Panc1 (cell line): ENCODE results near the gene TMEM98. TPM values are rescaled to one million over a fixed set of nuclear protein-coding genes. Genes with fewer than 3 reads are reported as not detected.

Experiments
- ATAC-seq: fragments of 200-7000 bp; cut with Tn5 transposase; 2 replicates; pipeline ENCODE4 v1.9.1; 2020; ENCODE audit warnings: mild to moderate bottlenecking, moderate library complexity
- BruUV-seq: library from RNA; stranded (reverse); fragments of 400-500 nt; replicated peaks from 2 replicates; lab custom pipeline; 2021; lab: Mats Ljungman, UMichigan
- CTCF ChIA-PET: fragments of 300-600 bp; sonication (Branson Sonifier 250); formaldehyde crosslinking; loops from one replicate; lab custom pipeline; 2022; ENCODE audit warnings: antibody characterized with exemption; lab: Charles Lee
- POLR2A ChIA-PET: fragments of 300-600 bp; sonication (Branson Sonifier 250); formaldehyde crosslinking; loops from one replicate; lab custom pipeline; 2022; ENCODE audit warnings: antibody characterized with exemption; lab: Charles Lee
- DNase-seq: peaks from one replicate; pipeline ENCODE4 v3.0.0-alpha.2; 2010; ENCODE audit warnings: low read depth, low spot score
- H3K27ac ChIP-seq: 2 replicates; pipeline ENCODE4 v1.5.1; 2011; ENCODE audit warnings: mild to moderate bottlenecking, low read length, inconsistent platforms
- H3K27me3 ChIP-seq: fragments of 200-500 bp; sonication (Bioruptor generic); 2 replicates; pipeline ENCODE4 v1.6.0; 2014; ENCODE audit warnings: low read length, inconsistent platforms; ENCODE audit not compliant: control insufficient read depth, insufficient read depth
- H3K36me3 ChIP-seq: fragments of 200-500 bp; sonication (Bioruptor generic); 2 replicates; pipeline ENCODE4 v1.5.1; 2014; ENCODE audit warnings: inconsistent platforms, mild to moderate bottlenecking, low read length, moderate library complexity; ENCODE audit not compliant: control insufficient read depth, insufficient read depth
- H3K4me1 ChIP-seq: 2 replicates; pipeline ENCODE4 v1.5.1; 2011; ENCODE audit warnings: inconsistent platforms, mild to moderate bottlenecking, low read length, moderate library complexity; ENCODE audit not compliant: control insufficient read depth, insufficient read depth
- H3K4me3 ChIP-seq, 2 experiments: 2 replicates each; pipeline ENCODE4 v1.5.1; 2011 to 2012; ENCODE audit warnings: low read depth in 2 of 2, low read length in 2 of 2, mild to moderate bottlenecking in 2 of 2, inconsistent platforms in 1 of 2, moderate library complexity in 1 of 2
- H3K9me3 ChIP-seq: fragments of 200-500 bp; sonication (Bioruptor generic); 2 replicates; pipeline ENCODE4 v1.5.1; 2014; ENCODE audit warnings: low read depth, mild to moderate bottlenecking, inconsistent platforms, low read length, moderate library complexity; ENCODE audit not compliant: control insufficient read depth, insufficient read depth
- CTCF ChIP-seq: fragments of 450-650 bp; IDR thresholded peaks from 2 replicates; pipeline ENCODE4 v1.5.1; 2017; ENCODE audit warnings: mild to moderate bottlenecking
- POLR2AphosphoS5 ChIP-seq: IDR thresholded peaks from 2 replicates; pipeline ENCODE4 v1.6.1; 2012; ENCODE audit warnings: mild to moderate bottlenecking, low read depth, low read length, moderate library complexity
- REST ChIP-seq, 2 experiments: IDR thresholded peaks; 2 replicates each; pipeline ENCODE4 v1.6.1; 2011 to 2012; ENCODE audit warnings: low read depth in 2 of 2, control low read depth in 1 of 2, low read length in 1 of 2, mild to moderate bottlenecking in 1 of 2, moderate library complexity in 1 of 2; ENCODE audit not compliant: insufficient read depth in 1 of 2
- SIN3A ChIP-seq: IDR thresholded peaks from 2 replicates; pipeline ENCODE4 v1.6.1; 2012; ENCODE audit warnings: low read depth, mild to moderate bottlenecking, low read length, moderate library complexity, borderline replicate concordance; ENCODE audit not compliant: insufficient read depth
- TCF7L2 ChIP-seq: IDR thresholded peaks from 2 replicates; pipeline ENCODE4 v1.6.1; 2011; ENCODE audit warnings: mild to moderate bottlenecking, low read depth, low read length, inconsistent platforms
- in situ Hi-C: cut with HindIII; loops from 2 replicates; pipeline ENCODE4 v1.10.0; 2016; ENCODE audit warnings: low sequenced_read_pairs, low pct_unique_long_range_greater_than_20kb
- intact Hi-C: fragments of 100-400 bp; cut with micrococcal nuclease; formaldehyde crosslinking; loops from one replicate; pipeline ENCODE4 v1.10.0; 2022; ENCODE audit not compliant: unreplicated experiment
- total RNA-seq: library from RNA; stranded (reverse); gene quantifications from one replicate; pipeline ENCODE4 v1.2.1, GENCODE V29; 2021; ENCODE audit not compliant: unreplicated experiment

Gene TMEM98
- total RNA-seq, 1 experiment from 2014 or later: 2.2 TPM

- intact Hi-C loops: no loop called here
- in situ Hi-C loops: no loop called here
- H3K27me3 ChIP-seq: peaks cover 2% of the 10 kb centered on the region; the same call in 1 of the 2 replicates
- TF ChIP-seq CTCF (no peak), TCF7L2 (no peak), POLR2AphosphoS5 (no peak), SIN3A (no peak), REST (IDR thresholded peaks at IDR 0.05; ENCODE audit: insufficient read depth in 1 of 2, low read depth in 2 of 2, low read length in 1 of 2) (no peak)
- no TSS peak for BruUV-seq
- ATAC-seq: no peak
- H3K4me1 ChIP-seq: no peaks in the 10 kb centered on the region
- H3K9me3 ChIP-seq: peaks cover 3% of the 10 kb centered on the region; the same call in 1 of the 2 replicates
- H3K4me3 ChIP-seq: no peak overlapping the region
- ChIA-PET CTCF (no interaction called here), POLR2A (no interaction called here)
- no peak overlapping the region for H3K27ac ChIP-seq
- no peak for DNase-seq
- no peaks in the 10 kb centered on the region for H3K36me3 ChIP-seq
Observed at GRCh38 chr17:32903774-32904673, 23.9 kb upstream of the TMEM98 start.

GRCh38 chr17:32904891-32905290 is 23.1 kb upstream of the TMEM98 start:
- in situ Hi-C loops: no loop called here
- H3K27me3 ChIP-seq: peaks cover 2% of the 10 kb centered on the region; the same call in 1 of the 2 replicates
- CTCF ChIA-PET: interaction anchor here (0.7 to 1.4 kb wide), 2 partner anchors 28 to 785 kb away, joined by 3 to 4 read pairs; partner anchors contain the start of gene MYO1D

More at GRCh38 chr17:32904891-32905290, 23.1 kb upstream of the TMEM98 start:
- Histone ChIP-seq H3K4me3 (no peak overlapping the region), H3K36me3 (no peaks in the 10 kb centered on the region), H3K27ac (no peak overlapping the region), H3K4me1 (no peaks in the 10 kb centered on the region), H3K9me3 (peaks cover 3% of the 10 kb centered on the region; the same call in 1 of the 2 replicates)
- POLR2A ChIA-PET: interaction anchor here (0.7 kb wide), 1 partner anchor 203 kb away, joined by 3 read pairs; no protein-coding TSS in a partner anchor
- ATAC-seq (no peak), DNase-seq (no peak)
- BruUV-seq: no TSS peak
- TF ChIP-seq CTCF (no peak), SIN3A (no peak), REST (IDR thresholded peaks at IDR 0.05; ENCODE audit: insufficient read depth in 1 of 2, low read depth in 2 of 2, low read length in 1 of 2) (no peak), TCF7L2 (no peak), POLR2AphosphoS5 (no peak)
- intact Hi-C loops: no loop called here
